Neuronal stem cell (in vitro differentiated cells): Measurements from ENCODE around the gene KCTD2. TPM values are rescaled to one million over a fixed set of nuclear protein-coding genes. Genes with fewer than 3 reads are reported as not detected.

Experiments used
- DNase-seq: peaks from one replicate; pipeline ENCODE4 v3.0.0-alpha.2; 2013; ENCODE audit warnings: low spot score
- H2AFZ ChIP-seq: one replicate; pipeline ENCODE4 v1.6.1; 2013; ENCODE audit warnings: mild to moderate bottlenecking, low read length, inconsistent platforms
- H2AK5ac ChIP-seq: 2 replicates; pipeline ENCODE4 v1.6.1; 2013; ENCODE audit warnings: low read depth, mild to moderate bottlenecking, inconsistent platforms, low read length, moderate library complexity, mixed read lengths
- H2BK120ac ChIP-seq: 2 replicates; pipeline ENCODE4 v1.6.1; 2013; ENCODE audit warnings: low read depth, mild to moderate bottlenecking, inconsistent platforms, low read length, moderate library complexity, mixed read lengths
- H2BK12ac ChIP-seq: one replicate; pipeline ENCODE4 v1.6.1; 2013; ENCODE audit warnings: low read length, inconsistent platforms
- H2BK15ac ChIP-seq: 2 replicates; pipeline ENCODE4 v1.6.1; 2013; ENCODE audit warnings: mild to moderate bottlenecking, low read length, inconsistent platforms, mixed read lengths
- H2BK5ac ChIP-seq: one replicate; pipeline ENCODE4 v1.6.1; 2013; ENCODE audit warnings: inconsistent platforms, mild to moderate bottlenecking, low read length, moderate library complexity
- H3K14ac ChIP-seq: one replicate; pipeline ENCODE4 v1.6.1; 2013; ENCODE audit warnings: low read length, inconsistent platforms
- H3K18ac ChIP-seq: 2 replicates; pipeline ENCODE4 v1.6.1; 2013; ENCODE audit warnings: low read length, inconsistent platforms
- H3K23ac ChIP-seq: 2 replicates; pipeline ENCODE4 v1.6.1; 2013; ENCODE audit warnings: low read depth, mild to moderate bottlenecking, mixed read lengths, low read length, inconsistent platforms; ENCODE audit not compliant: poor library complexity
- H3K27ac ChIP-seq: replicated peaks from 3 replicates; pipeline ENCODE4 v1.5.1; 2013; ENCODE audit warnings: low read length, inconsistent platforms
- H3K27me3 ChIP-seq, 3 experiments: 2 replicates each; pipeline ENCODE4 v1.6.1; 2013; ENCODE audit warnings: low read length in 3 of 3, mild to moderate bottlenecking in 2 of 3, inconsistent platforms in 1 of 3, low read depth in 1 of 3, mixed read lengths in 1 of 3, moderate library complexity in 1 of 3; ENCODE audit not compliant: control insufficient read depth in 3 of 3, insufficient read depth in 3 of 3
- H3K36me3 ChIP-seq, 2 donors: replicated peaks in 1 of 2; 2 replicates each; pipeline ENCODE4 v1.6.1; 2013; ENCODE audit warnings: low read length in 2 of 2; ENCODE audit not compliant: control insufficient read depth in 2 of 2, insufficient read depth in 2 of 2
- H3K4ac ChIP-seq: 2 replicates; pipeline ENCODE4 v1.6.1; 2013; ENCODE audit warnings: inconsistent platforms, mild to moderate bottlenecking, low read length, moderate library complexity
- H3K4me1 ChIP-seq, 2 donors: 1 replicate in 1 of 2; 2 replicates in 1 of 2; pipeline ENCODE4 v1.6.1; 2013; ENCODE audit warnings: low read length in 2 of 2, low read depth in 1 of 2; ENCODE audit not compliant: control insufficient read depth in 2 of 2, insufficient read depth in 1 of 2
- H3K4me2 ChIP-seq: one replicate; pipeline ENCODE4 v1.6.1; 2013; ENCODE audit warnings: mild to moderate bottlenecking, low read length, inconsistent platforms; ENCODE audit not compliant: insufficient read depth, poor library complexity, severe bottlenecking
- H3K4me3 ChIP-seq, 2 donors: 2 replicates each; pipeline ENCODE4 v1.5.1; 2013; ENCODE audit warnings: low read length in 2 of 2, mild to moderate bottlenecking in 2 of 2, inconsistent platforms in 1 of 2, moderate library complexity in 1 of 2
- H3K79me1 ChIP-seq: one replicate; pipeline ENCODE4 v1.6.1; 2013; ENCODE audit warnings: low read depth, mild to moderate bottlenecking, inconsistent platforms, low read length, moderate library complexity
- H3K9ac ChIP-seq: one replicate; pipeline ENCODE4 v1.6.1; 2013; ENCODE audit warnings: mild to moderate bottlenecking, low read depth, low read length, inconsistent platforms; ENCODE audit not compliant: poor library complexity
- H3K9me3 ChIP-seq, 2 donors: replicated peaks in 1 of 2; 2 replicates each; pipeline versions ENCODE3 to v1.6.1; 2013; ENCODE audit warnings: low read length in 2 of 2, mild to moderate bottlenecking in 2 of 2, inconsistent platforms in 1 of 2, low read depth in 1 of 2, mixed read lengths in 1 of 2, moderate library complexity in 1 of 2; ENCODE audit not compliant: control insufficient read depth in 2 of 2, insufficient read depth in 1 of 2
- H4K8ac ChIP-seq: one replicate; pipeline ENCODE4 v1.6.1; 2013; ENCODE audit warnings: low read depth, mild to moderate bottlenecking, inconsistent platforms, low read length, moderate library complexity
- H4K91ac ChIP-seq: one replicate; pipeline ENCODE4 v1.6.1; 2013; ENCODE audit warnings: low read length, low read depth, mild to moderate bottlenecking, inconsistent platforms; ENCODE audit not compliant: poor library complexity
- WGBS, 2 donors: extraction: QIAGEN DNeasy Blood & Tissue Kit; methylation state at CpG; one replicate each; pipeline ENCODE4 v1.1.7; 2013; ENCODE audit warnings: missing lambda C conversion rate in 2 of 2, mixed read lengths in 1 of 2; ENCODE audit not compliant: insufficient read length in 2 of 2, insufficient replicate concordance in 1 of 2; ENCODE audit errors: extremely low coverage in 2 of 2; 5-methylcytosine and 5-hydroxymethylcytosine counted together
- small RNA-seq: library from polyadenylated mRNA; stranded (forward); fragments of <200 nt; extraction: miRNeasy Mini kit (QIAGEN cat#:217004); gene quantifications from one replicate; pipeline ENCODE3, GENCODE V24; 2013; ENCODE audit not compliant: insufficient read depth

The KCTD2 gene

DNA sequence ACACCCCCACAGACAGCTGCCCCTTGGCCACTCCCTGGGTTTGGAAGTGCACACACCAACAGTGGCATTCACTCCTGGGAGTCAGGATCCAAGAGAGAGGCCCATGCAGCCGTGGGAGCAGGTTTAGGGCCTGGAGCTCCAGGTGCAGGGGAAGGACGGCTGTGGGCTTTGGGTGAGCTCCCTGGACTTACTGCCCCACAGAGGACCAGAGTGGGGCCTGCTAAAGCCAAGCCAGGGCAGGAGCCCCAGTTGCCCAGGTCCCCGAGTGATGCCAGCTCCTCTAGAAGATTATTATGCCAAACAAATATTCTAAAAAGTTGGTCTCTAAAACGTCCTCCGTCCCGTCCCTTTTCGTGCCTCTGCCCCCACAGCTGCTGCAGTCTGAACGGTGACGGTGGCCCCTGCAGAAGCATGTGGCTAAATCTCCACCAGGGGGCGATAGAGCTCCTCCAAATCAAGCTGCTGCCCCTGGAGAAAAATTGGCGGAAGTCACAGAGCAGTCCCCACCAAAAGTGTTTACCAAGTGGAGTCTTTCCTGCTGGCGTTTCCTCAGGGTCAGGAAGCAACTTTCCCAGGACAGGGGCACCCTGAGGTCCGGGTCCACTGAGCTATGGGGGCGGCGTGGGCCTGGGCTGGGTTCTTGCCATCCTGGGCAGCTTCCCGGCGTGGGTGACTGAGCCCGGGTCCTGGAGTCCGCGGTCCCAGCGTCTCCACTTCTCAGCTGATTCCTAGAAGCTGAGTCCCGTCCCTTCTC, 67.0 kb downstream of the KCTD2 start:
- H2BK15ac ChIP-seq, result no peak overlapping the region
- H3K79me1 ChIP-seq, result no peaks in the 10 kb centered on the region
- H3K27me3 ChIP-seq, result peaks cover 0 to 5% (median under 1%) of the 10 kb centered on the region in 3 experiments
- no peak overlapping the region for H2BK12ac ChIP-seq
- H2BK5ac ChIP-seq, result no peak overlapping the region
- no peak overlapping the region for H3K4ac ChIP-seq
- no peaks in the 10 kb centered on the region for H3K9me3 ChIP-seq
- peaks cover 0 to 3% of the 10 kb centered on the region in 2 donors for H3K4me1 ChIP-seq
- no peak overlapping the region for H3K23ac ChIP-seq
- no peak overlapping the region for H3K4me3 ChIP-seq
- peaks cover 6 to 32% of the 10 kb centered on the region in 2 donors for H3K36me3 ChIP-seq
- H2AK5ac ChIP-seq, result no peak overlapping the region
- H4K8ac ChIP-seq, result no peak overlapping the region
- H4K91ac ChIP-seq, result no peak overlapping the region
- no peak overlapping the region for H3K18ac ChIP-seq
- no peak overlapping the region for H3K27ac ChIP-seq
- no CpG with 5 or more reads among the region's 22 CpGs for WGBS, 2 donors
- H2AFZ ChIP-seq, result peak overlapping the region; percentile 76
- H3K4me2 ChIP-seq, result no peak overlapping the region
- no peak overlapping the region for H2BK120ac ChIP-seq
- H3K14ac ChIP-seq, result no peak overlapping the region
- peak; percentile 86 for DNase-seq
- H3K9ac ChIP-seq, result no peak overlapping the region

DNA sequence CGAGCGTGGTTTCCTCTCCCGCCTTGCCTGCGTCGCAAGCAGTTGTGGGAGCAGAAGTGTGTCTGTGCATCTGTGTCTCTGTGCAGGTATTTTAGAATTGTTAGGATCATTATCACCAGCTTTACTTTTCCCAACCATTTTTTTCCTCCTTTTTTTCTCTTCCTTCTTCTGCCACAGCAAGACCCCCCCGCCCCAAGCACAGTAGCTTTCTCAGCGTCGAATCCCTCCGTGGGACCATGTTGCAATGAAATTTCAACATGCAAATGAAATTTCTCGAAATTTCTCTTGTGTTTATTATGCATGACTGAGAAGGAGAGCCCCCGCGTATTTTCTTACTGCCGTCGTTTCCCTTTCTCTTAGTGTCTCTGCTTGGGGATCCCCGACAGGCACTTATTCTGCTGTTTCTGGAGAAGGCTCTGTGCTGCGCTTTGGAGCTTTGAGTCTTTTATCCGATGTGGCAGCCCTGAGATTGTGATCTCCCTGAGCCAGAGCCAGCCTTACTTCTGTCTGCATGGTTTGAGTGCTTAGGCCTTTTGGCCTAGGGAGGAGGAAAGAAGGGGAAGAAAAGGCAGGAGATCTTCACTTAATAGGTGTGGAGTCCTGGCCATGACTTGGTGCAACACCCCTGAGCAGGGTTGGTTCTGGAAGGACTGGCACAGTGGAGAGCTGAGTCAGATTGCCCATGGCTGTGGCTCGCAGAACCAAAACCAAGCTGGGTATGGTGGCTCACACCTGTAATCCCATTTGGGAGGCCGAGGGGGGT, 67.7 kb downstream of the KCTD2 start:
- Histone ChIP-seq H3K9me3 (no peaks in the 10 kb centered on the region), H2BK15ac (no peak overlapping the region), H2BK120ac (no peak overlapping the region), H3K79me1 (no peaks in the 10 kb centered on the region), H3K4ac (no peak overlapping the region), H3K23ac (no peak overlapping the region), H3K27ac (no peak overlapping the region), H3K18ac (no peak overlapping the region), H2AK5ac (no peak overlapping the region), H2BK5ac (no peak overlapping the region), H3K9ac (no peak overlapping the region), H4K91ac (no peak overlapping the region), H2BK12ac (no peak overlapping the region), H3K4me2 (no peak overlapping the region), H3K4me3 (no peak overlapping the region), H3K14ac (no peak overlapping the region), H3K27me3 (no peaks in the 10 kb centered on the region), H3K4me1 (peaks cover 0 to 3% of the 10 kb centered on the region in 2 donors), H4K8ac (no peak overlapping the region), H2AFZ (peak overlapping the region; percentile 76), H3K36me3 (peaks cover 6 to 36% of the 10 kb centered on the region in 2 donors)
- no peak for DNase-seq
- WGBS, 2 donors, result no CpG with 5 or more reads among the region's 19 CpGs

Small RNAs within 50 kb of the gene (small RNA-seq; reads per million reads assigned to genes)
- gene AC111186.1 (not detected), gene RF00019 (not detected), gene RN7SL573P (not detected), gene RNU6-362P (not detected)
